B cell (primary cell): ENCODE measurements around the gene ALKBH6. TPM values are rescaled to one million over a fixed set of nuclear protein-coding genes. Genes with fewer than 3 reads are reported as not detected.

ENCODE experiments used
- ATAC-seq: fragments of 200-7000 bp; cut with Tn5 transposase; one replicate; pipeline ENCODE4 v1.10.0; 2021; ENCODE audit warnings: low read depth, mild to moderate bottlenecking, moderate number of reproducible peaks, moderate library complexity
- CTCF ChIA-PET: fragments of 350-600 bp; sonication (Branson Sonifier 250); formaldehyde crosslinking; loops from one replicate; lab custom pipeline; 2021; ENCODE audit warnings: antibody characterized with exemption, inconsistent platforms; lab: Charles Lee
- POLR2A ChIA-PET: fragments of 350-600 bp; sonication (Branson Sonifier 250); formaldehyde crosslinking; loops from one replicate; lab custom pipeline; 2021; ENCODE audit warnings: antibody characterized with exemption; lab: Charles Lee
- DNase-seq: peaks from one replicate; pipeline ENCODE4 v3.0.0; 2013
- H2AFZ ChIP-seq: 2 replicates; pipeline ENCODE4 v1.6.1; 2012; ENCODE audit warnings: mild to moderate bottlenecking, low read depth, low read length; ENCODE audit not compliant: insufficient read depth, poor library complexity, severe bottlenecking
- H3K27ac ChIP-seq, 2 donors: 1 replicate in 1 of 2; 2 replicates in 1 of 2; pipeline ENCODE4 v1.5.1; 2012 to 2013; ENCODE audit warnings: low read length in 2 of 2, mild to moderate bottlenecking in 2 of 2, moderate library complexity in 1 of 2
- H3K27me3 ChIP-seq, 4 experiments: fragments of 200-600 bp in 1 of 4; sonication (generic) in 1 of 4; replicated peaks in 1 of 4; 1 replicate in 2 of 4; 2 replicates in 2 of 4; pipeline versions ENCODE4 v1.6.1 to v1.7.0; 2013 to 2016; ENCODE audit warnings: low read length in 3 of 4, mild to moderate bottlenecking in 2 of 4, mixed read lengths in 1 of 4, moderate library complexity in 1 of 4; ENCODE audit not compliant: insufficient read depth in 4 of 4, control insufficient read depth in 3 of 4; ENCODE audit errors: control extremely low read depth in 1 of 4
- H3K36me3 ChIP-seq, 2 experiments: replicated peaks in 1 of 2; 1 replicate in 1 of 2; 2 replicates in 1 of 2; pipeline versions ENCODE4 v1.6.1 to v1.7.1; 2013; ENCODE audit warnings: low read length in 1 of 2; ENCODE audit not compliant: insufficient read depth in 2 of 2, control insufficient read depth in 1 of 2; ENCODE audit errors: control extremely low read depth in 1 of 2, extremely low read depth in 1 of 2
- H3K4me1 ChIP-seq, 2 donors: fragments of 200-600 bp in 1 of 2; sonication (generic) in 1 of 2; 1 replicate in 1 of 2; 2 replicates in 1 of 2; pipeline versions ENCODE4 v1.5.1 to v1.6.1; 2013 to 2017; ENCODE audit warnings: low read length in 2 of 2; ENCODE audit not compliant: control insufficient read depth in 2 of 2, insufficient read depth in 2 of 2
- H3K4me2 ChIP-seq: replicated peaks from 2 replicates; pipeline ENCODE3; 2012; ENCODE audit warnings: mild to moderate bottlenecking, low read depth, low read length; ENCODE audit not compliant: poor library complexity, severe bottlenecking
- H3K4me3 ChIP-seq, 5 experiments: fragments of 200-600 bp in 1 of 5; sonication (generic) in 1 of 5; 1 replicate in 3 of 5; 2 replicates in 2 of 5; pipeline versions ENCODE4 v1.5.1 to v1.7.0; 2011 to 2016; ENCODE audit warnings: low read length in 4 of 5, mild to moderate bottlenecking in 4 of 5, low read depth in 2 of 5, control low read depth in 1 of 5, moderate library complexity in 1 of 5; ENCODE audit not compliant: insufficient read depth in 1 of 5; ENCODE audit errors: control extremely low read depth in 1 of 5, extremely low read depth in 1 of 5
- H3K79me2 ChIP-seq: fragments of 200-600 bp; sonication (generic); one replicate; pipeline ENCODE4 v1.6.0; 2016; ENCODE audit warnings: low read length; ENCODE audit not compliant: control insufficient read depth, insufficient read depth
- H3K9ac ChIP-seq: fragments of 200-600 bp; sonication (generic); 2 replicates; pipeline ENCODE4 v1.6.1; 2017; ENCODE audit warnings: mild to moderate bottlenecking, low read length, moderate library complexity
- H3K9me3 ChIP-seq, 3 donors: one replicate each; pipeline versions ENCODE4 v1.6.1 to v1.7.1; 2013; ENCODE audit warnings: low read length in 2 of 3; ENCODE audit not compliant: control insufficient read depth in 2 of 3, insufficient read depth in 1 of 3; ENCODE audit errors: control extremely low read depth in 1 of 3
- H4K20me1 ChIP-seq: 2 replicates; pipeline ENCODE4 v1.6.0; 2012; ENCODE audit warnings: mild to moderate bottlenecking, low read length; ENCODE audit not compliant: insufficient read depth, control insufficient read depth, poor library complexity, severe bottlenecking
- H3K27ac Mint-ChIP-seq: one replicate; pipeline ENCODE4 v1.8.0; 2021; ENCODE audit warnings: mixed read lengths
- H3K27me3 Mint-ChIP-seq: one replicate; pipeline ENCODE4 v1.8.0; 2021; ENCODE audit warnings: mixed read lengths
- H3K4me1 Mint-ChIP-seq: one replicate; pipeline ENCODE4 v1.8.0; 2021; ENCODE audit warnings: mixed read lengths
- H3K4me3 Mint-ChIP-seq: one replicate; pipeline ENCODE4 v1.8.0; 2021; ENCODE audit warnings: mixed read lengths
- H3K9me3 Mint-ChIP-seq: one replicate; pipeline ENCODE4 v1.8.0; 2022; ENCODE audit warnings: mixed read lengths; ENCODE audit not compliant: insufficient read depth
- EZH2 ChIP-seq: IDR thresholded peaks from 2 replicates; pipeline ENCODE4 v1.6.1; 2012; ENCODE audit warnings: borderline replicate concordance, low read depth, mild to moderate bottlenecking, moderate library complexity, low read length; ENCODE audit not compliant: insufficient read depth, poor library complexity, severe bottlenecking
- WGBS: methylation state at CpG from one replicate; pipeline ENCODE4 v1.1.5; 2013; ENCODE audit warnings: missing lambda C conversion rate; ENCODE audit not compliant: insufficient coverage; 5-methylcytosine and 5-hydroxymethylcytosine counted together
- intact Hi-C: fragments of 100-400 bp; cut with micrococcal nuclease; formaldehyde crosslinking; loops from one replicate; pipeline ENCODE4 v1.10.0; 2022
- polyA plus RNA-seq: library from polyadenylated mRNA; depleted of rRNA; stranded (reverse); fragments of >200 nt; gene quantifications from 2 replicates; pipeline ENCODE4 v1.2.3, GENCODE V29; 2012
- total RNA-seq, 2 donors: library from RNA; stranded (reverse); fragments of 120-200 nt in 1 of 2; gene quantifications; 1 replicate in 1 of 2; 2 replicates in 1 of 2; pipeline versions ENCODE4 v1.2.3 to v1.2.4, GENCODE V29; 2013 to 2022
- TF ChIP-seq, protein P1 (sequence below): fragments of 200-600 bp; IDR thresholded peaks from one replicate; pipeline ENCODE4 v1.8.0; 2022; ENCODE audit warnings: antibody characterized with exemption, mild to moderate bottlenecking

ALKBH6 gene
- total and polyA plus RNA-seq, 2 donors (not counting 1 experiment from before 2014, with no cell fraction given) = 54.5 to 56.5 TPM

DNA sequence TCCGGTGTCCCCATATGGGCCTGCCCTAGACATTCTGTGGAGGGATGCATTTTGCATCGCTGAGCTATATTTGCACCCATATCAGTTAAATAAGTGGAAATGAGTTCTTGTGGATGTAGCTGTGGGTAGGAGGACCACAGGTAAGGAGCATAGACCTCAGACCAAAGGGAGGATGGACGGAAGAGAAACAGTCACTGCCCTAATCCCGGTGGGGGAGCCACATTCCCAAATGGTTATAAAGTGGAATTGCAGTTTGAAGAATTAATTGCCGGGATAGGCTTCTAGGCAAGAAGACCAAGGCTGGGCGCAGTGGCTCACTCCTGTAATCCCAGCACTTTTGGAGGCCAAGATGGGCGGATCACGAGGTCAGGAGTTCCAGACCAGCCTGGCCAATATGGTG is 17.2 kb downstream of the ALKBH6 start:
- Mint-ChIP-seq H3K27ac (peak overlapping the region; percentile 26), H3K9me3 (no peaks in the 10 kb centered on the region), H3K4me1 (peaks cover 34% of the 10 kb centered on the region), H3K4me3 (peak overlapping the region; percentile 97), H3K27me3 (no peaks in the 10 kb centered on the region)
- Histone ChIP-seq H3K4me3 (no peak overlapping the region), H3K27me3 (no peaks in the 10 kb centered on the region), H3K9ac (no peak overlapping the region), H4K20me1 (peaks cover 31% of the 10 kb centered on the region), H2AFZ (no peak overlapping the region), H3K9me3 (no peaks in the 10 kb centered on the region), H3K36me3 (peaks cover 2 to 18% of the 10 kb centered on the region in 2 experiments), H3K79me2 (peaks cover 34% of the 10 kb centered on the region), H3K27ac (no peak overlapping the region), H3K4me2 (peak overlapping the region; percentile 86), H3K4me1 (peaks cover 18 to 25% of the 10 kb centered on the region in 2 donors)
- POLR2A ChIA-PET = interaction anchor here (0.5 kb wide), 1 partner anchor 775 kb away, joined by 5 read pairs; no protein-coding TSS in a partner anchor
- no peak for ATAC-seq
- TF ChIP-seq, protein P1, sequence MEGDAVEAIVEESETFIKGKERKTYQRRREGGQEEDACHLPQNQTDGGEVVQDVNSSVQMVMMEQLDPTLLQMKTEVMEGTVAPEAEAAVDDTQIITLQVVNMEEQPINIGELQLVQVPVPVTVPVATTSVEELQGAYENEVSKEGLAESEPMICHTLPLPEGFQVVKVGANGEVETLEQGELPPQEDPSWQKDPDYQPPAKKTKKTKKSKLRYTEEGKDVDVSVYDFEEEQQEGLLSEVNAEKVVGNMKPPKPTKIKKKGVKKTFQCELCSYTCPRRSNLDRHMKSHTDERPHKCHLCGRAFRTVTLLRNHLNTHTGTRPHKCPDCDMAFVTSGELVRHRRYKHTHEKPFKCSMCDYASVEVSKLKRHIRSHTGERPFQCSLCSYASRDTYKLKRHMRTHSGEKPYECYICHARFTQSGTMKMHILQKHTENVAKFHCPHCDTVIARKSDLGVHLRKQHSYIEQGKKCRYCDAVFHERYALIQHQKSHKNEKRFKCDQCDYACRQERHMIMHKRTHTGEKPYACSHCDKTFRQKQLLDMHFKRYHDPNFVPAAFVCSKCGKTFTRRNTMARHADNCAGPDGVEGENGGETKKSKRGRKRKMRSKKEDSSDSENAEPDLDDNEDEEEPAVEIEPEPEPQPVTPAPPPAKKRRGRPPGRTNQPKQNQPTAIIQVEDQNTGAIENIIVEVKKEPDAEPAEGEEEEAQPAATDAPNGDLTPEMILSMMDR = no peak
- TF ChIP-seq EZH2 = no peak
- DNase-seq = no peak
- intact Hi-C loops = loop anchor here (10.0 kb wide), 1 partner anchor 578 kb away; the partner anchor contains the start of gene ZNF529
- WGBS = 99% methylated on average over 7 of the region's 8 CpGs
- CTCF ChIA-PET = interaction anchor here (1.6 kb wide), 1 partner anchor 50 kb away, joined by 3 read pairs; no protein-coding TSS in a partner anchor
